ENCODE measurements around the gene FIS1. TPM values are rescaled to one million over a fixed set of nuclear protein-coding genes. Genes with fewer than 3 reads are reported as not detected.

The FIS1 gene
- total and polyA plus RNA-seq, 10 of the 15 experiments (the other 5 are each of a cell fraction or from before 2014, with no cell fraction given) = 83.4 to 149 (median 108) TPM

DNA sequence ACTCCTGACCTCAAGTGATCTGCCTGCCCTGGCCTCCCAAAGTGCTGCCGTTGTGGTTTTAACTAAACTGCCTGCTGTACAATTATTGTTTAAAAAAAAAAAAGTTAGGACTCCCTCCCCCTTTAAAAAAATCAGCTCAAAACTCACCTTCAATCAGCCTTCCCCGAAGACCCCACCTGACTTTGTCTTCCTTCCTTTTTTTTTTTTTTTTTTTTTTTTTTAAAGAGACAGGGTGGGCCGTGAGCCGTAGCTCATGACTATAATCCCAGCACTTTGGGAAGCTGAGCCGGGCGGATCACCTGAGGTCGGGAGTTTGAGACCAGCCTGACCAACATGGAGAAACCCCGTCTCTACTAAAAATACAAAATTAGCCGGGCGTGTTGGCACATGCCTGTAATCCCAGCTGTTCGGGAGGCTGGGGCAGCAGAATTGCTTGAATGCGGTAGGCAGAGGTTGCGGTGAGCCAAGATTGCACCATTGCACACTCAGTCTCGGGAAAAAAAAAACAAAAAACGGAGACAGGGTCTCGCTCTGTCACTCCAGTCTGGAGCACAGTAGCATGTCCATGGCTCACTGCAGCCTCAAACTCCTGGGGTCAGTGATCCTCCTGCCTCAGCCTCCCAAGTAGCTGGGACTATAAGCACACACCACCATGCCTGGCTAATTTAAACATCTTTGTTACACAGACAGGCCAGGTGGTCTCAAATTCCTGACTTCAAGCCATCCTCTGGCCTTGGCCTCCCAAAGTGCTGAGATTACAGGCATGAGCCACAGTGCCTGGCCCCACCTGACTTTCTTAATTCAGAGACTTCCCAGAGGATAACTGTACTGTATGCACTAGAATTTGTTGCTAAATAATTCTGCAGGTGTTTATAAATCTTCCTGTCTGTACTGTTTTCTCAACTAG is 3.2 kb downstream of the FIS1 start:
- ATAC-seq = no peak
- Histone ChIP-seq H4K20me1 (ENCODE audit: control insufficient read depth, insufficient read depth) (no peaks in the 10 kb centered on the region), H3K9ac (ENCODE audit: control insufficient read depth, insufficient read depth, low read length) (no peak overlapping the region), H3K36me3 (ENCODE audit: control insufficient read depth in 2 of 2, insufficient read depth in 2 of 2, low read length in 1 of 2) (peaks cover 7 to 11% of the 10 kb centered on the region in 2 experiments; a peak in 3 of 4 replicates), H3K4me1 (ENCODE audit: control insufficient read depth, insufficient read depth, low read length) (peaks cover 6% of the 10 kb centered on the region), H3K79me2 (ENCODE audit: control insufficient read depth, insufficient read depth, low read length) (peaks cover 22% of the 10 kb centered on the region), H3K27me3 (replicated peaks in 1 of 2; ENCODE audit: control insufficient read depth in 2 of 2, insufficient read depth in 2 of 2, low read length in 1 of 2) (no peaks in the 10 kb centered on the region), H3K4me2 (ENCODE audit: control insufficient read depth, insufficient read depth) (no peak overlapping the region), H3K9me3 (replicated peaks; ENCODE audit: control insufficient read depth, insufficient read depth, low read length) (no peaks in the 10 kb centered on the region), H3K4me3 (no peak overlapping the region), H2AFZ (ENCODE audit: control insufficient read depth, low read depth, low read length) (no peak overlapping the region), H3K27ac (ENCODE audit: control insufficient read depth, insufficient read depth) (no peak overlapping the region)
- POLR2A ChIA-PET = interaction anchor here (0.6 to 1.1 kb wide), 2 partner anchors 41 to 518 kb away, joined by 3 to 4 read pairs; no protein-coding TSS in a partner anchor
- BruUV-seq (replicated peaks) = no TSS peak
- RAD21 ChIA-PET (ENCODE audit: unreplicated experiment) = interaction anchor here (0.6 to 5.0 kb wide), 5 partner anchors 24 to 98 kb away, joined by 3 to 37 read pairs (median 4); partner anchors contain the start of genes PLOD3 and ZNHIT1
- SMC1A ChIA-PET (ENCODE audit: uncharacterized antibody, unreplicated experiment) = interaction anchor here (1.4 kb wide), 1 partner anchor 24 kb away, joined by 3 read pairs; the partner anchor contains the start of gene ZNHIT1
- no peak for FAIRE-seq
- in situ Hi-C loops (cut with MboI) (no loop called here), intact Hi-C loops (cut with micrococcal nuclease; ENCODE audit: unreplicated experiment) (no loop called here)
- DNase-seq (ENCODE audit: low read depth, low spot score) = no peak
- 89% methylated on average over 14 of the region's 16 CpGs for WGBS (ENCODE audit: insufficient coverage, insufficient replicate concordance, low lambda C conversion rate, missing lambda C conversion rate)
- CTCF ChIA-PET = interaction anchor here (0.6 to 5.3 kb wide), 3 partner anchors 24 to 232 kb away, joined by 3 to 74 read pairs (median 4); partner anchors contain the start of gene ZNHIT1
- TF ChIP-seq ZBTB40 (IDR thresholded peaks at IDR 0.05; ENCODE audit: borderline replicate concordance) = no peak
- no peak for TF ChIP-seq BMI1 (IDR thresholded peaks at IDR 0.05; ENCODE audit: borderline replicate concordance)
- TF ChIP-seq, protein P1, sequence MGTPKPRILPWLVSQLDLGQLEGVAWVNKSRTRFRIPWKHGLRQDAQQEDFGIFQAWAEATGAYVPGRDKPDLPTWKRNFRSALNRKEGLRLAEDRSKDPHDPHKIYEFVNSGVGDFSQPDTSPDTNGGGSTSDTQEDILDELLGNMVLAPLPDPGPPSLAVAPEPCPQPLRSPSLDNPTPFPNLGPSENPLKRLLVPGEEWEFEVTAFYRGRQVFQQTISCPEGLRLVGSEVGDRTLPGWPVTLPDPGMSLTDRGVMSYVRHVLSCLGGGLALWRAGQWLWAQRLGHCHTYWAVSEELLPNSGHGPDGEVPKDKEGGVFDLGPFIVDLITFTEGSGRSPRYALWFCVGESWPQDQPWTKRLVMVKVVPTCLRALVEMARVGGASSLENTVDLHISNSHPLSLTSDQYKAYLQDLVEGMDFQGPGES (IDR thresholded peaks at IDR 0.05) = no peak
- TF ChIP-seq TCF7 (IDR thresholded peaks at IDR 0.05; ENCODE audit: borderline replicate concordance) = no peak
- TF ChIP-seq PKNOX1 (IDR thresholded peaks at IDR 0.05) = no peak
- no peak for TF ChIP-seq POLR2A (IDR thresholded peaks at IDR 0.05; ENCODE audit: low read depth, low read length)
- no peak for TF ChIP-seq FOXM1 (IDR thresholded peaks at IDR 0.05; ENCODE audit: low read depth, low read length)
- no peak for TF ChIP-seq ZNF384 (IDR thresholded peaks at IDR 0.05; ENCODE audit: borderline replicate concordance, low read depth, low read length)
- no peak for TF ChIP-seq YY1 (IDR thresholded peaks at IDR 0.05; ENCODE audit: low read depth, low read length)
- no peak for TF ChIP-seq KAT2A (conservative IDR thresholded peaks at IDR 0.05; ENCODE audit: control insufficient read depth, low read depth, low read length)
- no peak for TF ChIP-seq SPI1 (IDR thresholded peaks at IDR 0.05; ENCODE audit: borderline replicate concordance, insufficient read depth, low read depth, low read length)
- TF ChIP-seq CHD4 (IDR thresholded peaks at IDR 0.05) = no peak
- no peak for TF ChIP-seq EP300 (IDR thresholded peaks at IDR 0.05; ENCODE audit: borderline replicate concordance in 1 of 2, control insufficient read depth in 1 of 2, low read depth in 2 of 2, low read length in 2 of 2)
- TF ChIP-seq EGR1 (IDR thresholded peaks at IDR 0.05; ENCODE audit: borderline replicate concordance in 1 of 2, low read depth in 2 of 2, low read length in 2 of 2) = no peak
